AG04450 (cell line): Measurements from ENCODE around the gene KHSRP. TPM values are rescaled to one million over a fixed set of nuclear protein-coding genes. Genes with fewer than 3 reads are reported as not detected.
"Not testable (repeated sequence)": the region's sequence is repeated elsewhere in the genome, so short reads cannot be mapped to it uniquely, and the experiment has no call there.

Experiments used
- CTCF ChIA-PET: fragments of 300-600, 350-600 bp; formaldehyde crosslinking; extraction: SDS; loops from one replicate; lab custom pipeline; 2022; ENCODE audit warnings: antibody characterized with exemption, inconsistent platforms; lab: Charles Lee
- POLR2A ChIA-PET: fragments of 350-600 bp; formaldehyde crosslinking; extraction: SDS; loops from one replicate; lab custom pipeline; 2021; ENCODE audit warnings: antibody characterized with exemption, inconsistent platforms; lab: Yijun Ruan, JAX
- DNase-seq: peaks from one replicate; pipeline ENCODE4 v3.0.0-alpha.2; 2011; ENCODE audit warnings: low read depth, low spot score
- H3K27ac ChIP-seq: one replicate; pipeline ENCODE4 v1.5.1; 2012; ENCODE audit warnings: low read depth, low read length, control low read depth
- H3K27me3 ChIP-seq: one replicate; pipeline ENCODE4 v1.6.0; 2012; ENCODE audit warnings: low read length; ENCODE audit not compliant: control insufficient read depth, insufficient read depth
- H3K4me3 ChIP-seq: 2 replicates; pipeline ENCODE4 v1.5.1; 2011; ENCODE audit warnings: mild to moderate bottlenecking, low read depth, low read length, control low read depth
- H3K9me3 ChIP-seq: 2 replicates; pipeline ENCODE4 v1.5.1; 2012; ENCODE audit warnings: low read length; ENCODE audit not compliant: control insufficient read depth, insufficient read depth
- CTCF ChIP-seq: IDR thresholded peaks from 2 replicates; pipeline ENCODE4 v1.5.1; 2011; ENCODE audit warnings: low read depth, low read length, control low read depth, inconsistent platforms
- polyA plus RNA-seq: library from polyadenylated mRNA; depleted of rRNA; stranded (reverse); fragments of >200 nt; gene quantifications from 2 replicates; pipeline ENCODE4 v1.2.3, GENCODE V29; 2011

The KHSRP gene
- polyA plus RNA-seq, 1 experiment: 57.0 TPM

GRCh38 chr19:6431891-6432290, 7.3 kb upstream of the KHSRP start:
- POLR2A ChIA-PET: no interaction called here
- TF ChIP-seq CTCF: no peak
- CTCF ChIA-PET: interaction anchor here (1.2 kb wide), 1 partner anchor 431 kb away, joined by 4 read pairs; no protein-coding TSS in a partner anchor
- no peak overlapping the region for H3K27ac ChIP-seq
- H3K27me3 ChIP-seq: peaks cover 3% of the 10 kb centered on the region
- H3K9me3 ChIP-seq: no peaks in the 10 kb centered on the region
- DNase-seq: no peak
- H3K4me3 ChIP-seq: no peak overlapping the region

- Histone ChIP-seq H3K9me3 (peaks cover 11% of the 10 kb centered on the region), H3K4me3 (no peak overlapping the region), H3K27me3 (peaks cover 3% of the 10 kb centered on the region), H3K27ac (no peak overlapping the region)
- POLR2A ChIA-PET: no interaction called here
- TF ChIP-seq CTCF: no peak
- DNase-seq: no peak
- CTCF ChIA-PET: no interaction called here
Observed at GRCh38 chr19:6429419-6430221, 5.0 kb upstream of the KHSRP start.

GRCh38 chr19:6428692-6429418, 4.2 kb upstream of the KHSRP start:
- H3K9me3 ChIP-seq: peaks cover 11% of the 10 kb centered on the region
- CTCF ChIA-PET, H3K27me3 ChIP-seq, H3K4me3 ChIP-seq, POLR2A ChIA-PET, DNase-seq, H3K27ac ChIP-seq: not testable (repeated sequence)

GRCh38 chr19:6427131-6427530, 2.5 kb upstream of the KHSRP start:
- Histone ChIP-seq H3K4me3 (no peak overlapping the region), H3K27ac (no peak overlapping the region), H3K27me3 (peaks cover 3% of the 10 kb centered on the region), H3K9me3 (peaks cover 11% of the 10 kb centered on the region)
- DNase-seq: no peak
- CTCF ChIA-PET: no interaction called here
- no peak for TF ChIP-seq CTCF
- POLR2A ChIA-PET: no interaction called here

- Histone ChIP-seq H3K27me3 (peaks cover 3% of the 10 kb centered on the region), H3K4me3 (no peak overlapping the region), H3K9me3 (peaks cover 11% of the 10 kb centered on the region), H3K27ac (peak overlapping the region; percentile 90)
- no peak for DNase-seq
- no peak for TF ChIP-seq CTCF
- CTCF ChIA-PET: no interaction called here
- POLR2A ChIA-PET: interaction anchor here (0.6 to 1.7 kb wide), 3 partner anchors 33 to 1998 kb away, joined by 5 to 15 read pairs (median 6); partner anchors contain the start of genes ALKBH7 and GTF2F1
Observed at GRCh38 chr19:6425732-6426620, 1.4 kb upstream of the KHSRP start.
